PC-9 (cell line): ENCODE data around the gene RNF212. TPM values are rescaled to one million over a fixed set of nuclear protein-coding genes. Genes with fewer than 3 reads are reported as not detected.

ENCODE experiments used
- BruUV-seq: library from RNA; stranded (reverse); fragments of 400-500 nt; replicated peaks from 2 replicates; lab custom pipeline; 2021; lab: Mats Ljungman, UMichigan
- CTCF ChIA-PET: fragments of 300-600 bp; sonication (Branson Sonifier 250); formaldehyde crosslinking; loops from one replicate; lab custom pipeline; 2022; ENCODE audit warnings: antibody characterized with exemption; lab: Charles Lee
- POLR2A ChIA-PET: fragments of 300-600 bp; sonication (Branson Sonifier 250); formaldehyde crosslinking; loops from one replicate; lab custom pipeline; 2022; ENCODE audit warnings: antibody characterized with exemption; ENCODE audit not compliant: unreplicated experiment; lab: Charles Lee
- DNase-seq, 2 experiments: peaks; one replicate each; pipeline versions ENCODE4 v3.0.0 to v3.0.0-alpha.2; 2015 to 2022; ENCODE audit warnings: mixed read lengths in 1 of 2
- H2AFZ ChIP-seq: fragments of 200-600 bp; sonication (generic); 2 replicates; pipeline ENCODE4 v1.8.1; 2017; ENCODE audit warnings: antibody characterized with exemption
- H3F3A ChIP-seq: fragments of 200-600 bp; sonication (generic); 2 replicates; pipeline ENCODE4 v1.8.1; 2017; ENCODE audit warnings: antibody characterized with exemption, mild to moderate bottlenecking, low read depth; ENCODE audit not compliant: insufficient read depth
- H3K27ac ChIP-seq: fragments of 200-600 bp; sonication (generic); 2 replicates; pipeline ENCODE4 v1.6.1; 2016; ENCODE audit warnings: mixed run types
- H3K27me3 ChIP-seq: fragments of 200-600 bp; sonication (generic); 2 replicates; pipeline ENCODE4 v1.6.1; 2016; ENCODE audit warnings: low read depth, mixed run types; ENCODE audit not compliant: insufficient read depth
- H3K36me3 ChIP-seq: fragments of 200-600 bp; sonication (generic); 2 replicates; pipeline ENCODE4 v1.6.1; 2016; ENCODE audit warnings: low read depth, mixed run types
- H3K4me1 ChIP-seq: fragments of 200-600 bp; sonication (generic); replicated peaks from 2 replicates; pipeline ENCODE4 v1.6.1; 2016; ENCODE audit warnings: mixed run types; ENCODE audit not compliant: insufficient read depth
- H3K4me2 ChIP-seq: fragments of 200-600 bp; sonication (generic); 2 replicates; pipeline ENCODE4 v1.6.1; 2017; ENCODE audit warnings: mixed run types
- H3K4me3 ChIP-seq: fragments of 200-600 bp; sonication (generic); 2 replicates; pipeline ENCODE4 v1.6.1; 2016; ENCODE audit warnings: mixed run types
- H3K79me2 ChIP-seq: fragments of 200-600 bp; sonication (generic); 2 replicates; pipeline ENCODE4 v1.6.1; 2017; ENCODE audit warnings: low read depth, mixed run types
- H3K9me2 ChIP-seq: fragments of 200-600 bp; sonication (generic); 2 replicates; pipeline ENCODE4 v1.8.1; 2017; ENCODE audit warnings: mild to moderate bottlenecking; ENCODE audit not compliant: insufficient read depth
- H3K9me3 ChIP-seq: fragments of 200-600 bp; sonication (generic); 2 replicates; pipeline ENCODE4 v1.8.1; 2016; ENCODE audit warnings: low read depth; ENCODE audit not compliant: insufficient read depth
- H4K20me1 ChIP-seq: fragments of 200-600 bp; sonication (generic); 2 replicates; pipeline ENCODE4 v1.8.1; 2017; ENCODE audit not compliant: insufficient read depth
- EZH2 ChIP-seq: fragments of 200-600 bp; sonication (generic); IDR thresholded peaks from 2 replicates; pipeline ENCODE4 v1.8.0; 2017; ENCODE audit warnings: antibody characterized with exemption, low read depth
- intact Hi-C: fragments of 100-400 bp; cut with micrococcal nuclease; formaldehyde crosslinking; loops from one replicate; pipeline ENCODE4 v1.10.0; 2022; ENCODE audit not compliant: unreplicated experiment
- total RNA-seq: library from RNA; stranded (reverse); gene quantifications from 2 replicates; pipeline ENCODE4 v1.2.3, GENCODE V29; 2021
- TF ChIP-seq, protein P1 (sequence below): fragments of 200-600 bp; sonication (generic); conservative IDR thresholded peaks from 2 replicates; pipeline ENCODE4 v1.6.1; 2017; ENCODE audit warnings: mixed run types, antibody characterized with exemption, mild to moderate bottlenecking, moderate library complexity

Gene RNF212
- total RNA-seq, 1 experiment from 2014 or later, result 4.2 TPM

DNA sequence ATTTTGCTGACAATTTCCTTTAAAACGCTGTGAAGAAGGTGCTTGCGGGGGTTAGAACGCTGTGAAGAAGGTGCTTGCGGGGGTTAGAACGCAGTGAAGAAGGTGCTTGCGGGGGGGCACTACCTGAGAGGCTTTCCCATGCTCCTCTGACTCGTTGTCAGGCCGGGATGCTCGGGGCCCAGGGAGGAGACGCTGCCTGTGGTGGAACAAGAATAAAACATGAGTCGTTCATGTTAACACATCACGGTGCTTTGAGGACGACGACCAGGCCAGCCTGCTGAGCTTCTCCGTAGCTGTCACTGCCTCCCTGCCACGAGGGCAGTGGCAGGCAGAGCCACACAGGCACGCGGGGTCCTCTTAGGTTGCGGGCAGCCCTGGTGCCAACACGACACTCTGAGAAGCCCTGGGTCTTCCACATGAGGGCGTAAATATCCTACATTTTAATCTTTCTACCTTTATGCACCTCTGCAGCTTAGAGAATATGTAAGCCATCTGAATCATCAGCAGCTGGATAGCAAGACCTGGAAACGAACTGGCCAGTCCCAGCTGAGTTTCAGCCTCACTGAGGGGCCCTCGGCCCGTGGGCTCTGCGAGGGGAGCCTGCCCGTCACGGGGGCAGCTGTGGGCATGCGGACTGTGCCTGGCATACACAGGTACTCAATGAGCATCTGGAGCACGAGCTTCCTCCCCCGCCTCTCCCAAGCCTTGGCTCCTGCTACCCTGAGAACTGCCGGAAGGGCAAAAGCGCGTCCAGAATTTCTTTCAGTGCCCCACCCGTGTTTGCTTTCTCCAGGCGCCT is 55.0 kb downstream of the RNF212 start:
- Histone ChIP-seq H2AFZ (no peak overlapping the region), H3F3A (no peaks in the 10 kb centered on the region), H3K4me3 (no peak overlapping the region), H3K79me2 (no peaks in the 10 kb centered on the region), H3K4me2 (no peak overlapping the region), H3K9me3 (no peaks in the 10 kb centered on the region), H3K4me1 (0 out of 2 replicates have a peak, but pooled peaks cover under 1% of the 10 kb centered on the region), H3K9me2 (no peaks in the 10 kb centered on the region), H3K27ac (no peak overlapping the region), H3K27me3 (peaks cover 64% of the 10 kb centered on the region), H3K36me3 (no peaks in the 10 kb centered on the region), H4K20me1 (no peaks in the 10 kb centered on the region)
- BruUV-seq, result no TSS peak
- ChIA-PET POLR2A (no interaction called here), CTCF (no interaction called here)
- TF ChIP-seq, protein P1, sequence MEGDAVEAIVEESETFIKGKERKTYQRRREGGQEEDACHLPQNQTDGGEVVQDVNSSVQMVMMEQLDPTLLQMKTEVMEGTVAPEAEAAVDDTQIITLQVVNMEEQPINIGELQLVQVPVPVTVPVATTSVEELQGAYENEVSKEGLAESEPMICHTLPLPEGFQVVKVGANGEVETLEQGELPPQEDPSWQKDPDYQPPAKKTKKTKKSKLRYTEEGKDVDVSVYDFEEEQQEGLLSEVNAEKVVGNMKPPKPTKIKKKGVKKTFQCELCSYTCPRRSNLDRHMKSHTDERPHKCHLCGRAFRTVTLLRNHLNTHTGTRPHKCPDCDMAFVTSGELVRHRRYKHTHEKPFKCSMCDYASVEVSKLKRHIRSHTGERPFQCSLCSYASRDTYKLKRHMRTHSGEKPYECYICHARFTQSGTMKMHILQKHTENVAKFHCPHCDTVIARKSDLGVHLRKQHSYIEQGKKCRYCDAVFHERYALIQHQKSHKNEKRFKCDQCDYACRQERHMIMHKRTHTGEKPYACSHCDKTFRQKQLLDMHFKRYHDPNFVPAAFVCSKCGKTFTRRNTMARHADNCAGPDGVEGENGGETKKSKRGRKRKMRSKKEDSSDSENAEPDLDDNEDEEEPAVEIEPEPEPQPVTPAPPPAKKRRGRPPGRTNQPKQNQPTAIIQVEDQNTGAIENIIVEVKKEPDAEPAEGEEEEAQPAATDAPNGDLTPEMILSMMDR, result no peak
- no peak for TF ChIP-seq EZH2
- intact Hi-C loops, result no loop called here
- DNase-seq, result no peak

DNA sequence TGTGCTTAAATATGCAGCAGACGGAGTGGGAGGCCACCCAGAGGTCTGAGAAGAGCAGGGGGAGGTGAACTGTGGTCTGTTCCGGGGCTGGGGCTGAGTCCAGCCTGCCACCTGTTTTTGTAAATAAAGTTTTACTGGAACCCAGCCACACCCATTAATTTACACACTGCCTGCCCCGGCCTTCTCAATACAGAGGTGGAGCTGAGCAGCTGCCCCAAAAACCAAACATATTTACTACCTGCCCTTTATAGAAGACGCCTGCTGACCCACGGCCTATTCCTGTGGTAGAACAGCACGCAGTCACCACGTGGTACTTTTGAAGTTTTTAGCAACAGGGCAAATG is 56.0 kb downstream of the RNF212 start:
- no peaks in the 10 kb centered on the region for H3K79me2 ChIP-seq
- POLR2A ChIA-PET, result no interaction called here
- BruUV-seq, result no TSS peak
- no peak overlapping the region for H3K4me2 ChIP-seq
- no peaks in the 10 kb centered on the region for H3K9me2 ChIP-seq
- no peaks in the 10 kb centered on the region for H3F3A ChIP-seq
- no peak overlapping the region for H3K27ac ChIP-seq
- CTCF ChIA-PET, result no interaction called here
- TF ChIP-seq, protein P1, result no peak
- TF ChIP-seq EZH2, result no peak
- H3K4me1 ChIP-seq, result 0 out of 2 replicates have a peak, but pooled peaks cover 8% of the 10 kb centered on the region
- intact Hi-C loops, result no loop called here
- H3K36me3 ChIP-seq, result no peaks in the 10 kb centered on the region
- no peak overlapping the region for H3K4me3 ChIP-seq
- no peaks in the 10 kb centered on the region for H3K9me3 ChIP-seq
- no peak for DNase-seq
- peaks cover 68% of the 10 kb centered on the region for H3K27me3 ChIP-seq
- H4K20me1 ChIP-seq, result no peaks in the 10 kb centered on the region
- H2AFZ ChIP-seq, result no peak overlapping the region

DNA sequence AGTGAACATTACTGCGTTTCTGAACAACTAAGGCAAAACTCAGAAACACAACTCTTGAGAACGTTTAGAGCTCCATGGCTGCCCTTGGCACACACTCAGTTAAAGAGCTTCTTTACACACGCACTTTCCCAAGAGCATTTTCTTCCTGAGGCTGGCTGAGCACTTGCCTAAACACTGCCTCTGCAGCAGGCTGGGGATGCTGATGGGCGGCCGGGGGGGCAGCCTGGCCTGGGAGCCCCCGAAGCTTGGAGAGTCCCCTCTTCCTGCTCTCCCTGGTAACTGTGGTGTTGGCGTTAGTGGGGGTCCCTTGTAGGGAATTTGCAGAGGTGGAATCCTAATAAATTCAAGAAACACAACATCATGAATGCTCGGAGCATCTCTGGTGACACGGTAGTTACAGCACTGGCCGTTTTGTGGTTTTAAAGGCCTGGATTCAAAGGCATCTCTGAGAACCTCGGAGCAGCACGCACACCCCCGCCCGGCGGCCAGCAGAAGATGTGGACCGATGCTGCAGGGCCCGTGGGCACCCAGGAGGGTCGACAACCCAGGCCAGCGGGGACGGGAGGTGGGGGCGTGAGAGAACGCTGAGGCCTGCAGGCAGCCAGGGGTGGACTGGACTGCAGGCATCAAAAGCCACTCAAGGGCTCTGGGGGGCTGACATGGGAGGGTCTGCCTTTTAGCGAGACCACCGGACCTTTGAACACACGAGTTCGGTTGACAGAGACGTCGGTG is 56.5 kb downstream of the RNF212 start:
- no peak overlapping the region for H3K27ac ChIP-seq
- CTCF ChIA-PET, result no interaction called here
- H3K4me3 ChIP-seq, result no peak overlapping the region
- intact Hi-C loops, result no loop called here
- peaks cover 68% of the 10 kb centered on the region for H3K27me3 ChIP-seq
- no peaks in the 10 kb centered on the region for H3K36me3 ChIP-seq
- no peaks in the 10 kb centered on the region for H3K9me3 ChIP-seq
- H4K20me1 ChIP-seq, result no peaks in the 10 kb centered on the region
- no peak for DNase-seq
- H2AFZ ChIP-seq, result no peak overlapping the region
- BruUV-seq, result no TSS peak
- POLR2A ChIA-PET, result no interaction called here
- H3F3A ChIP-seq, result no peaks in the 10 kb centered on the region
- TF ChIP-seq EZH2, result no peak
- TF ChIP-seq, protein P1, result no peak
- H3K4me2 ChIP-seq, result no peak overlapping the region
- no peaks in the 10 kb centered on the region for H3K79me2 ChIP-seq
- no peaks in the 10 kb centered on the region for H3K9me2 ChIP-seq
- H3K4me1 ChIP-seq, result 0 out of 2 replicates have a peak, but pooled peaks cover 8% of the 10 kb centered on the region
